Breast epithelium (tissue), 3 donors: Measurements from ENCODE around the gene RPUSD1.

Experiments
- CTCF ChIP-seq, 3 donors: fragments of 450-650 bp; IDR thresholded peaks; one replicate each; pipeline ENCODE4 v1.5.1; 2016 to 2017; ENCODE audit warnings: antibody characterized with exemption in 3 of 3, mild to moderate bottlenecking in 3 of 3, moderate library complexity in 3 of 3
- POLR2A ChIP-seq: fragments of 450-650 bp; IDR thresholded peaks from one replicate; pipeline ENCODE4 v1.6.1; 2016; ENCODE audit warnings: antibody characterized with exemption, mild to moderate bottlenecking, moderate library complexity
- POLR2AphosphoS5 ChIP-seq, 3 donors: sonication (generic); formaldehyde crosslinking; IDR thresholded peaks; one replicate each; pipeline ENCODE4 v1.6.1; 2017; ENCODE audit warnings: antibody characterized with exemption in 3 of 3

GRCh38 chr16:774086-775001 is 13.8 kb downstream of the RPUSD1 start:
- TF ChIP-seq CTCF (IDR thresholded peaks at IDR 0.05) (no peak), POLR2A (no peak), POLR2AphosphoS5 (IDR thresholded peaks at IDR 0.05) (no peak)
